Loucy (cell line): Measurements from ENCODE around the gene FLT1.

ENCODE experiments used
- CTCF ChIP-seq: fragments of 200-600 bp; sonication (generic); conservative IDR thresholded peaks from 2 replicates; pipeline ENCODE4 v1.5.1; 2014; ENCODE audit warnings: mild to moderate bottlenecking, antibody characterized with exemption, low read length
- EZH2phosphoT487 ChIP-seq: fragments of 200-600 bp; IDR thresholded peaks from 2 replicates; pipeline ENCODE4 v1.6.1; 2018; ENCODE audit warnings: antibody characterized with exemption, mild to moderate bottlenecking, moderate library complexity, borderline replicate concordance

- TF ChIP-seq CTCF (no peak), EZH2phosphoT487 (no peak)
Measured at GRCh38 chr13:28458051-28458450, 36.9 kb downstream of the FLT1 start.
